Mesendoderm (in vitro differentiated cells): ENCODE results near the gene AAGAB.

Experiments
- DNase-seq: peaks from one replicate; pipeline ENCODE4 v3.0.0; 2013
- H2AK5ac ChIP-seq: 2 replicates; pipeline ENCODE4 v1.6.1; 2013; ENCODE audit warnings: low read length, inconsistent platforms
- H2BK120ac ChIP-seq: 2 replicates; pipeline ENCODE4 v1.6.1; 2013; ENCODE audit warnings: low read depth, mild to moderate bottlenecking, low read length, moderate library complexity, mixed read lengths
- H2BK15ac ChIP-seq: replicated peaks from 2 replicates; pipeline ENCODE4 v1.6.1; 2013; ENCODE audit warnings: low read depth, mild to moderate bottlenecking, moderate library complexity
- H2BK5ac ChIP-seq: 2 replicates; pipeline ENCODE4 v1.6.1; 2013; ENCODE audit warnings: low read length, inconsistent platforms
- H3K18ac ChIP-seq: 2 replicates; pipeline ENCODE4 v1.6.1; 2013; ENCODE audit warnings: mild to moderate bottlenecking, low read length, mixed read lengths
- H3K23ac ChIP-seq: one replicate; pipeline ENCODE4 v1.6.1; 2013; ENCODE audit warnings: low read length
- H3K27ac ChIP-seq: 2 replicates; pipeline ENCODE4 v1.5.1; 2013; ENCODE audit warnings: low read depth, mild to moderate bottlenecking, inconsistent platforms, low read length, moderate library complexity
- H3K27me3 ChIP-seq: 2 replicates; pipeline ENCODE4 v1.6.1; 2013; ENCODE audit warnings: low read length, control low read depth, mild to moderate bottlenecking, inconsistent platforms; ENCODE audit not compliant: insufficient read depth, poor library complexity
- H3K36me3 ChIP-seq: 2 replicates; pipeline ENCODE4 v1.6.1; 2013; ENCODE audit warnings: low read length, inconsistent platforms; ENCODE audit not compliant: control insufficient read depth, insufficient read depth
- H3K4ac ChIP-seq: one replicate; pipeline ENCODE4 v1.6.1; 2013; ENCODE audit warnings: low read depth, mild to moderate bottlenecking, low read length, moderate library complexity
- H3K4me1 ChIP-seq: 2 replicates; pipeline ENCODE4 v1.6.1; 2013; ENCODE audit warnings: low read depth, low read length, inconsistent platforms; ENCODE audit not compliant: control insufficient read depth
- H3K4me2 ChIP-seq: 2 replicates; pipeline ENCODE4 v1.6.1; 2013; ENCODE audit warnings: low read length
- H3K4me3 ChIP-seq: 2 replicates; pipeline ENCODE4 v1.5.1; 2013; ENCODE audit warnings: mild to moderate bottlenecking, low read length
- H3K56ac ChIP-seq: one replicate; pipeline ENCODE4 v1.6.1; 2013; ENCODE audit warnings: low read length
- H3K79me1 ChIP-seq: 2 replicates; pipeline ENCODE4 v1.6.1; 2013; ENCODE audit warnings: low read length, inconsistent platforms
- H3K79me2 ChIP-seq: 2 replicates; pipeline ENCODE4 v1.6.1; 2013; ENCODE audit warnings: mild to moderate bottlenecking, low read length; ENCODE audit not compliant: control insufficient read depth, insufficient read depth
- H3K9ac ChIP-seq: 2 replicates; pipeline ENCODE4 v1.6.1; 2013; ENCODE audit warnings: low read length, inconsistent platforms
- H4K5ac ChIP-seq: one replicate; pipeline ENCODE4 v1.6.1; 2013; ENCODE audit warnings: low read length
- H4K8ac ChIP-seq: one replicate; pipeline ENCODE4 v1.6.1; 2013; ENCODE audit warnings: low read depth, mild to moderate bottlenecking, control low read depth, low read length, moderate library complexity
- WGBS: extraction: QIAGEN DNeasy Blood & Tissue Kit; methylation state at CpG from one replicate; pipeline ENCODE4 v1.1.7; 2013; ENCODE audit warnings: low lambda C conversion rate, missing lambda C conversion rate; ENCODE audit not compliant: insufficient coverage; ENCODE audit errors: extremely low coverage; 5-methylcytosine and 5-hydroxymethylcytosine counted together

Gene AAGAB

DNA sequence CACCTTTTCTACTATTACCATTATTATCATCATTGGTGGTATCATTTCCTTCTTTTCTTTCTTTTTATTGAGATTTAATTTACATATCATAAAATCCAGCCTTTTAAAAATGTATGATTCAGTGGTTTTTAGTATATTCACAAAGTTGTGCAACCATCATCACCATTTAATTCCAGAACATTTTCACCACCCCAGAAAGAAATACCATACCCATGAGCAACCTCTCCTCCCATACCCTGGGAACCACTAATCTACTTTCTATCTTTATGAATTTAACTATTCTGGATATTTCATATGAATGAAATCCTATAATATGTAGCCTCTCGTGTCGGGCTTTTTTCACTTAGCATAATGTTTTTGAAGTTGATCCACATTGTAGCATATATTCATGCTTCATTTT, 29.1 kb downstream of the AAGAB start:
- Histone ChIP-seq H3K4me2 (no peak overlapping the region), H3K27ac (no peak overlapping the region), H4K5ac (no peak overlapping the region), H2BK15ac (no peak overlapping the region), H3K27me3 (no peaks in the 10 kb centered on the region), H4K8ac (no peak overlapping the region), H3K9ac (no peak overlapping the region), H3K23ac (no peak overlapping the region), H3K4ac (no peak overlapping the region), H3K79me2 (no peaks in the 10 kb centered on the region), H2AK5ac (no peak overlapping the region), H3K56ac (no peak overlapping the region), H3K4me1 (no peaks in the 10 kb centered on the region), H2BK5ac (no peak overlapping the region), H3K4me3 (no peak overlapping the region), H3K79me1 (no peaks in the 10 kb centered on the region), H3K18ac (no peak overlapping the region), H3K36me3 (no peaks in the 10 kb centered on the region), H2BK120ac (no peak overlapping the region)
- no peak for DNase-seq
- no CpG with 5 or more reads among the region's 2 CpGs for WGBS

DNA sequence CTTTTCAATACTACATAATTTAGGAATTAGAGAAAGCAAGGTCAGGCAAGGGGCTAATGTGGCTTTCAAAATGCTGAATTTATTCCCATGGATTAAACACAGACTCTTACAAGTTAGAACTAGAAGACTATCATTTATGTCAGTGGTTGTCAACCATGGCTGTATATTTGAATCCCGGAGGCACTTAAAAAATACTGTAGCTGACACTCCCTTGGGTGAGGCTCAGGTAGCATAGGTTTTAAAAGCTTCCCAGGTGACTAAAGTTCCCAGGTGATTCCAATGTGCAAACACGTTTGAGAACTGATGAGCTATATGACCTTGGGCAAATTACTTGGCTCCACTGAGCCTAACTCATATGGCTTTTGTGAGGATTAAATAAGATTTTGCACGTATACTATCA, 29.6 kb downstream of the AAGAB start:
- WGBS = no CpG with 5 or more reads among the region's 3 CpGs
- Histone ChIP-seq H2BK15ac (no peak overlapping the region), H3K56ac (no peak overlapping the region), H3K23ac (no peak overlapping the region), H3K27ac (no peak overlapping the region), H3K4ac (no peak overlapping the region), H3K79me1 (no peaks in the 10 kb centered on the region), H3K9ac (no peak overlapping the region), H3K79me2 (no peaks in the 10 kb centered on the region), H3K4me2 (no peak overlapping the region), H2BK120ac (no peak overlapping the region), H4K8ac (no peak overlapping the region), H3K4me1 (no peaks in the 10 kb centered on the region), H2AK5ac (no peak overlapping the region), H3K36me3 (no peaks in the 10 kb centered on the region), H2BK5ac (no peak overlapping the region), H3K18ac (no peak overlapping the region), H4K5ac (no peak overlapping the region), H3K27me3 (no peaks in the 10 kb centered on the region), H3K4me3 (no peak overlapping the region)
- no peak for DNase-seq

DNA sequence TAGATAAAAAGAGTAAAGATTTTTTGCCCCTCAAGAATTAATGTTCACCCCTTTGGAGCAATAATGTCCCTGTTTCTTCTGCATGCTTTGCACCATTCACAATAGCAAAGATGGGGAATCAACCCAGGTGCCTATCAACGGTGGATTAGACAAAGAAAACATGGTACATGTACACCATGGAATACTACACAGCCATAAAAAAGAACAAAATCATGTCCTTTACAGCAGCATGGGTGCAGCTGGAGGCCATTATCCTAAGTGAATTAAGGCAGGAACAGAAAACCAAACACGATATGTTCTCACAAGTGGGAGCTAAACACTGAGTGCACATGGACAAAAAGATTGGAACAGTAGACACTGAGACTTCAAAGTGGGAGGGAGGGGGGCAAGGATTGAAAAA, 35.2 kb downstream of the AAGAB start:
- Histone ChIP-seq H2AK5ac (no peak overlapping the region), H3K56ac (no peak overlapping the region)

GRCh38 chr15:67218428-67218827, 36.0 kb downstream of the AAGAB start:
- H2BK15ac ChIP-seq = no peak overlapping the region
- no peak overlapping the region for H3K56ac ChIP-seq
- peaks cover 2% of the 10 kb centered on the region for H3K79me1 ChIP-seq
- H3K23ac ChIP-seq = no peak overlapping the region
- H3K36me3 ChIP-seq = no peaks in the 10 kb centered on the region
- no peaks in the 10 kb centered on the region for H3K79me2 ChIP-seq
- no peak overlapping the region for H3K9ac ChIP-seq
- H3K4ac ChIP-seq = no peak overlapping the region
- no peaks in the 10 kb centered on the region for H3K27me3 ChIP-seq
- no peak overlapping the region for H3K18ac ChIP-seq
- H3K4me3 ChIP-seq = no peak overlapping the region
- no peaks in the 10 kb centered on the region for H3K4me1 ChIP-seq
- no peak overlapping the region for H3K4me2 ChIP-seq
- no peak overlapping the region for H2AK5ac ChIP-seq
- no peak for DNase-seq
- H4K8ac ChIP-seq = no peak overlapping the region
- H2BK5ac ChIP-seq = no peak overlapping the region
- H4K5ac ChIP-seq = no peak overlapping the region
- H3K27ac ChIP-seq = no peak overlapping the region
- no peak overlapping the region for H2BK120ac ChIP-seq

More for the DNA sequence above, 35.2 kb downstream of the AAGAB start:
- H4K5ac ChIP-seq = no peak overlapping the region
- no peak overlapping the region for H3K18ac ChIP-seq
- no peaks in the 10 kb centered on the region for H3K27me3 ChIP-seq
- H3K27ac ChIP-seq = no peak overlapping the region
- no peaks in the 10 kb centered on the region for H3K36me3 ChIP-seq
- peaks cover 2% of the 10 kb centered on the region for H3K79me1 ChIP-seq
- WGBS = no CpG with 5 or more reads among the region's 2 CpGs
- no peaks in the 10 kb centered on the region for H3K4me1 ChIP-seq
- no peak overlapping the region for H2BK15ac ChIP-seq
- H3K79me2 ChIP-seq = no peaks in the 10 kb centered on the region
- H3K4me2 ChIP-seq = no peak overlapping the region
- H4K8ac ChIP-seq = no peak overlapping the region
- no peak for DNase-seq
- H3K4me3 ChIP-seq = no peak overlapping the region
- H3K4ac ChIP-seq = no peak overlapping the region
- no peak overlapping the region for H3K23ac ChIP-seq
- H2BK120ac ChIP-seq = no peak overlapping the region
- no peak overlapping the region for H3K9ac ChIP-seq
- H2BK5ac ChIP-seq = no peak overlapping the region

- H3K4me2 ChIP-seq = no peak overlapping the region
- no peaks in the 10 kb centered on the region for H3K79me2 ChIP-seq
- no peaks in the 10 kb centered on the region for H3K36me3 ChIP-seq
- H2BK5ac ChIP-seq = no peak overlapping the region
- no peak overlapping the region for H3K18ac ChIP-seq
- H3K79me1 ChIP-seq = peaks cover 2% of the 10 kb centered on the region
- no peak overlapping the region for H3K23ac ChIP-seq
- no peak overlapping the region for H2AK5ac ChIP-seq
- no peak overlapping the region for H3K27ac ChIP-seq
- no peak overlapping the region for H3K9ac ChIP-seq
- H3K27me3 ChIP-seq = no peaks in the 10 kb centered on the region
- no peak for DNase-seq
- no peak overlapping the region for H3K4ac ChIP-seq
- H2BK120ac ChIP-seq = no peak overlapping the region
- H3K4me3 ChIP-seq = no peak overlapping the region
- H3K4me1 ChIP-seq = no peaks in the 10 kb centered on the region
- no peak overlapping the region for H2BK15ac ChIP-seq
- H4K8ac ChIP-seq = no peak overlapping the region
- no peak overlapping the region for H3K56ac ChIP-seq
- no peak overlapping the region for H4K5ac ChIP-seq
These were observed 37.6 kb downstream of the AAGAB start for GRCh38 chr15:67216859-67217258.

GRCh38 chr15:67215102-67215501, 39.4 kb downstream of the AAGAB start:
- Histone ChIP-seq H4K5ac (no peak overlapping the region), H3K79me1 (peaks cover 2% of the 10 kb centered on the region)
- 100% methylated on average over 2 of the region's 6 CpGs for WGBS

More at GRCh38 chr15:67215102-67215501, 39.4 kb downstream of the AAGAB start:
- no peaks in the 10 kb centered on the region for H3K79me2 ChIP-seq
- no peak overlapping the region for H3K9ac ChIP-seq
- no peak overlapping the region for H3K56ac ChIP-seq
- no peak for DNase-seq
- no peaks in the 10 kb centered on the region for H3K27me3 ChIP-seq
- no peak overlapping the region for H3K4ac ChIP-seq
- H2BK15ac ChIP-seq = no peak overlapping the region
- H4K8ac ChIP-seq = no peak overlapping the region
- H3K36me3 ChIP-seq = no peaks in the 10 kb centered on the region
- H3K27ac ChIP-seq = no peak overlapping the region
- H3K4me1 ChIP-seq = no peaks in the 10 kb centered on the region
- no peak overlapping the region for H3K4me2 ChIP-seq
- H2BK120ac ChIP-seq = no peak overlapping the region
- H3K18ac ChIP-seq = no peak overlapping the region
- H2AK5ac ChIP-seq = no peak overlapping the region
- H3K23ac ChIP-seq = no peak overlapping the region
- no peak overlapping the region for H3K4me3 ChIP-seq
- H2BK5ac ChIP-seq = no peak overlapping the region
